Caco-2 (cell line): ENCODE results near the gene PANX1. TPM values are rescaled to one million over a fixed set of nuclear protein-coding genes. Genes with fewer than 3 reads are reported as not detected.

Experiments
- BruUV-seq: library from RNA; stranded (reverse); fragments of 400-500 nt; replicated peaks from 2 replicates; lab custom pipeline; 2021; lab: Mats Ljungman, UMichigan
- CTCF ChIA-PET: fragments of 300-600 bp; sonication (Branson Sonifier 250); formaldehyde crosslinking; loops from one replicate; lab custom pipeline; 2022; ENCODE audit warnings: antibody characterized with exemption; lab: Charles Lee
- POLR2A ChIA-PET: fragments of 300-600 bp; sonication (Branson Sonifier 250); formaldehyde crosslinking; loops from one replicate; lab custom pipeline; 2022; ENCODE audit warnings: antibody characterized with exemption; lab: Charles Lee
- DNase-seq, 2 experiments: peaks; one replicate each; pipeline versions ENCODE4 v3.0.0 to v3.0.0-alpha.2; 2020 to 2022
- H3K27me3 ChIP-seq: replicated peaks from 2 replicates; pipeline ENCODE4 v1.6.0; 2011; ENCODE audit warnings: low read length; ENCODE audit not compliant: control insufficient read depth, insufficient read depth
- H3K36me3 ChIP-seq: 2 replicates; pipeline ENCODE4 v1.5.1; 2011; ENCODE audit warnings: low read length; ENCODE audit not compliant: control insufficient read depth, insufficient read depth
- H3K4me1 ChIP-seq: fragments of 250-450 bp; sonication (Bioruptor Pico); 2 replicates; pipeline ENCODE4 v1.5.1; 2020; ENCODE audit warnings: mild to moderate bottlenecking
- H3K4me3 ChIP-seq: 2 replicates; pipeline ENCODE4 v1.5.1; 2011; ENCODE audit warnings: low read depth, mild to moderate bottlenecking, control low read depth, low read length
- H3K9me3 ChIP-seq: fragments of 250-450 bp; sonication (Bioruptor Pico); 2 replicates; pipeline ENCODE4 v1.5.1; 2020; ENCODE audit warnings: mild to moderate bottlenecking, moderate library complexity
- H3K27ac Mint-ChIP-seq: one replicate; pipeline ENCODE4 v1.8.0; 2022; ENCODE audit warnings: mixed read lengths; ENCODE audit not compliant: unreplicated experiment
- H3K27me3 Mint-ChIP-seq: one replicate; pipeline ENCODE4 v1.8.0; 2022; ENCODE audit warnings: mixed read lengths; ENCODE audit not compliant: insufficient read depth, unreplicated experiment
- H3K36me3 Mint-ChIP-seq: one replicate; pipeline ENCODE4 v1.8.0; 2022; ENCODE audit warnings: mild to moderate bottlenecking, mixed read lengths; ENCODE audit not compliant: insufficient read depth, unreplicated experiment
- H3K4me1 Mint-ChIP-seq: one replicate; pipeline ENCODE4 v1.8.0; 2022; ENCODE audit warnings: low read depth, mixed read lengths; ENCODE audit not compliant: unreplicated experiment
- H3K4me3 Mint-ChIP-seq: one replicate; pipeline ENCODE4 v1.8.0; 2022; ENCODE audit warnings: mild to moderate bottlenecking, moderate library complexity, mixed read lengths; ENCODE audit not compliant: unreplicated experiment
- H3K9me3 Mint-ChIP-seq: one replicate; pipeline ENCODE4 v1.8.0; 2022; ENCODE audit warnings: mixed read lengths; ENCODE audit not compliant: unreplicated experiment
- CTCF ChIP-seq, 2 experiments: fragments of 200-600 bp in 1 of 2; IDR thresholded peaks; 1 replicate in 1 of 2; 2 replicates in 1 of 2; pipeline versions ENCODE4 v1.5.1 to v1.8.0; 2011 to 2022; ENCODE audit warnings: antibody characterized with exemption in 1 of 2, control low read depth in 1 of 2, inconsistent platforms in 1 of 2, low read depth in 1 of 2, low read length in 1 of 2, mild to moderate bottlenecking in 1 of 2, moderate library complexity in 1 of 2; ENCODE audit not compliant: insufficient read depth in 1 of 2, severe bottlenecking in 1 of 2, unreplicated experiment in 1 of 2
- intact Hi-C: fragments of 100-400 bp; cut with micrococcal nuclease; formaldehyde crosslinking; loops from one replicate; pipeline ENCODE4 v1.10.0; 2022; ENCODE audit not compliant: unreplicated experiment
- total RNA-seq: library from RNA; stranded (reverse); gene quantifications from 2 replicates; pipeline ENCODE4 v1.2.3, GENCODE V29; 2022

Gene PANX1
- total RNA-seq, 1 experiment from 2014 or later: 33.1 TPM

- no peak for DNase-seq
- BruUV-seq: no TSS peak
- POLR2A ChIA-PET: no interaction called here
Measured at GRCh38 chr11:94198718-94199117, 70.1 kb downstream of the PANX1 start.

GRCh38 chr11:94199136-94200130 lies 70.8 kb downstream of the PANX1 start:
- H3K9me3 Mint-ChIP-seq: no peaks in the 10 kb centered on the region
- H3K4me3 Mint-ChIP-seq: no peak overlapping the region
- Histone ChIP-seq H3K36me3 (no peaks in the 10 kb centered on the region), H3K4me3 (no peak overlapping the region), H3K27me3 (no peaks in the 10 kb centered on the region), H3K4me1 (no peaks in the 10 kb centered on the region; the same call in 1 of the 2 replicates), H3K9me3 (no peaks in the 10 kb centered on the region)
- H3K27ac Mint-ChIP-seq: no peak overlapping the region
- TF ChIP-seq CTCF (IDR thresholded peaks at IDR 0.05; ENCODE audit: insufficient read depth in 1 of 2, low read depth in 1 of 2, low read length in 1 of 2, severe bottlenecking in 1 of 2, unreplicated experiment in 1 of 2): no peak
- CTCF ChIA-PET: no interaction called here
- BruUV-seq: no TSS peak
- H3K27me3 Mint-ChIP-seq: no peaks in the 10 kb centered on the region
- no peak for DNase-seq
- intact Hi-C loops: no loop called here
- peaks cover 7% of the 10 kb centered on the region for H3K4me1 Mint-ChIP-seq
- H3K36me3 Mint-ChIP-seq: no peaks in the 10 kb centered on the region
- POLR2A ChIA-PET: no interaction called here

More at GRCh38 chr11:94198718-94199117, 70.1 kb downstream of the PANX1 start:
- no peaks in the 10 kb centered on the region for H3K27me3 ChIP-seq
- TF ChIP-seq CTCF (IDR thresholded peaks at IDR 0.05; ENCODE audit: insufficient read depth in 1 of 2, low read depth in 1 of 2, low read length in 1 of 2, severe bottlenecking in 1 of 2, unreplicated experiment in 1 of 2): no peak
- intact Hi-C loops: no loop called here
- H3K4me3 ChIP-seq: no peak overlapping the region
- Mint-ChIP-seq H3K36me3 (no peaks in the 10 kb centered on the region), H3K27ac (no peak overlapping the region), H3K27me3 (no peaks in the 10 kb centered on the region), H3K9me3 (no peaks in the 10 kb centered on the region), H3K4me3 (no peak overlapping the region), H3K4me1 (peaks cover 7% of the 10 kb centered on the region)
- no peaks in the 10 kb centered on the region for H3K36me3 ChIP-seq
- CTCF ChIA-PET: no interaction called here
- no peaks in the 10 kb centered on the region for H3K9me3 ChIP-seq
- H3K4me1 ChIP-seq: no peaks in the 10 kb centered on the region; the same call in 1 of the 2 replicates

- no peak overlapping the region for H3K4me3 ChIP-seq
- no peaks in the 10 kb centered on the region for H3K9me3 ChIP-seq
- no peaks in the 10 kb centered on the region; the same call in 1 of the 2 replicates for H3K4me1 ChIP-seq
- Mint-ChIP-seq H3K27me3 (peaks cover 7% of the 10 kb centered on the region), H3K9me3 (no peaks in the 10 kb centered on the region), H3K4me3 (no peak overlapping the region), H3K4me1 (peaks cover 7% of the 10 kb centered on the region), H3K36me3 (no peaks in the 10 kb centered on the region), H3K27ac (no peak overlapping the region)
- TF ChIP-seq CTCF (IDR thresholded peaks at IDR 0.05; ENCODE audit: insufficient read depth in 1 of 2, low read depth in 1 of 2, low read length in 1 of 2, severe bottlenecking in 1 of 2, unreplicated experiment in 1 of 2): no peak
- no peaks in the 10 kb centered on the region for H3K27me3 ChIP-seq
- DNase-seq: peak; percentile 45 to 64
- BruUV-seq: no TSS peak
- ChIA-PET POLR2A (no interaction called here), CTCF (no interaction called here)
- no peaks in the 10 kb centered on the region for H3K36me3 ChIP-seq
- intact Hi-C loops: no loop called here
Measured at GRCh38 chr11:94201004-94201465, 72.4 kb downstream of the PANX1 start.
